CD4-positive, alpha-beta T cell treated with Interleukin-17A for 4 hours (primary cell): ENCODE measurements around the gene MOB3C.

ENCODE experiments used
- DNase-seq: peaks from one replicate; pipeline ENCODE4 v3.0.0-alpha.2; 2020; ENCODE audit warnings: mixed read lengths

MOB3C gene

DNA sequence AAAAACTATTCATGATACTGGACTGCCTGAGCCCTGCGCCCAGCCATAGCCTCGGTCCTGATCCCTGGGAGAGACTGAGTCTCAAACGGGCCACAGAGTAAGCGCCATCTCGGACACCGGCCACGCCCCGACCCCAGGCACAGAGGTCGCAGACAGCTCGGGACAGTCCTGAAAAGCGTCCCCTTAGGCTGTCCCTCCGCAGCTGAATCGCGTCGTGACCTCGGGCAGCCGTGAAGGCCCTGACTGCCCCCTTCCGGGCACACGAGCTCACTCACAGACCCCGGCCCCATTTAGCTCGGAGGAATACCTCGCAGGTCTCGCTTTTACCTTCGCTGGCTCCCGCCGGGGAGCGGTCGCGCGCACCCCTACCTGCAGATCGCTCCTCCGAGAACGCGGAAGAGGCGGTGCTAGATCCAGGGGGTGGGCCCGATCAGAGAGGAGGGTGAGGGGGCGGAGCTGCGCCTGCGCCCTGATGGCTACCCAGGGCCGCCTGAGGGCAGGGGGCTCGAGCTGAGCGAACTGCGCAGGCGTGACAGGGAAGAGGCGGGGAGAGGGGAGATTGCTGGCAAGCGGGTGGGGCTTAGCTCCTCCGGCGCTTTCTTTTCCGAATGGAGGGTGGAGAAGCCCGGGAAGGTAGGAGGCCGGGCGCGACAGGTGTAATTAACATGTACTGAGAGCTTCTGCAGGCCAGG lies 12.6 kb downstream of the MOB3C start, which contains the start of gene MKNK1:
Gene MKNK1 (minus strand): TSS at position 411 of the 692 bp plus-strand sequence. CDS start 20,941 bp downstream, outside the sequence.
- DNase-seq = peak; percentile 99

DNA sequence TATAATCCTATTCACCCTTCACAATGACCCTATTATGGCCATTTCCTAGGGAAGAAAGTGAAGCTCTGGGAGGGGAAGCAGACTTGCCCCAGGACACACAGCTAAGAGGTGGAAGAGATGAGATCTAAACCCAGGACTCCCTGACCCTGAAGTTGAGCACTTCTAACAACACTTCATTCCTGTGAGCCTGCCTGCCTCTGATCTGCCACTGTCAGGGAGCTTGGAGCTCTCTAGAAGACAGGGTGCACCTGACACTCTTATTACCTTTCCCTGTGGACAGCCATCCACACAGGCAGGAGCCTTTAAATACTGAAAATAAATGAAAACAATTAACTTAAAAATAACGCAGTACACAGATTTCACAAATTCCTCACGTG lies 13.1 kb downstream of the MOB3C start:
- peak; percentile 18 for DNase-seq

DNA sequence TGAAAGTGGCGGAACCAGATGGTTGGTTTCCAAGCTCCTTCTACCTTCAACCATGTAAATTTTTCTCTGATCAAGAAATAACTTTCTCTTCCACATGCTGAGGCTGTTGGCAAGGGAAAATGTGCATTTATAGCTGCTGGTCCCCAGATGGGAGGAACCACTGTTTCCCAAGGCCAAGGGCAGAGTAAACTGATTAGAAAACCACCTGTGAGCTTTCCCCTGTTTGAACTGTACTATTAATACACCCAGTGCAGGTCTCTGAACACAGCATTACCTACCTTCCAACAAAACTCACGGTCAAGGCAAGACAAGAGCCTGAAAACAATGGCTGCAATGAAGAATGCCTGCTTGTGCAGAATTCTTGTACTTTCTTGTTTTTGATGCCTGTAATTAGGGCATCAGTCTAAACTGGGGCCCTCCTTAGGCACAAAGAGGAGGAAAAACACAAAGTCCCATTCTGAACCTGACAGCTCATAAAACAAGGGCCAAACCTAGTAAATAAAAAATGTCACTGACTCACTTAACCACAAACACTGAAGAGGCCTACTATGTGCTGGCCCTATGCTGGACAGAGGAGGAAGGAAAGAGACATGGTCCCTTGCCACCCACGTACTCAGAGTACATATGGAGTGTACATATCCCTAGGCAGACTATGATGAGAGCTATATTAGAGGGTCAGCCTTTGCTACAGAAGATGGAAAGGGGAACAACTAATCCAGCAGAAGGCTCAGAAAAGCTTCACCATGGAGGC lies 15.2 kb downstream of the MOB3C start:
- DNase-seq = no peak

DNA sequence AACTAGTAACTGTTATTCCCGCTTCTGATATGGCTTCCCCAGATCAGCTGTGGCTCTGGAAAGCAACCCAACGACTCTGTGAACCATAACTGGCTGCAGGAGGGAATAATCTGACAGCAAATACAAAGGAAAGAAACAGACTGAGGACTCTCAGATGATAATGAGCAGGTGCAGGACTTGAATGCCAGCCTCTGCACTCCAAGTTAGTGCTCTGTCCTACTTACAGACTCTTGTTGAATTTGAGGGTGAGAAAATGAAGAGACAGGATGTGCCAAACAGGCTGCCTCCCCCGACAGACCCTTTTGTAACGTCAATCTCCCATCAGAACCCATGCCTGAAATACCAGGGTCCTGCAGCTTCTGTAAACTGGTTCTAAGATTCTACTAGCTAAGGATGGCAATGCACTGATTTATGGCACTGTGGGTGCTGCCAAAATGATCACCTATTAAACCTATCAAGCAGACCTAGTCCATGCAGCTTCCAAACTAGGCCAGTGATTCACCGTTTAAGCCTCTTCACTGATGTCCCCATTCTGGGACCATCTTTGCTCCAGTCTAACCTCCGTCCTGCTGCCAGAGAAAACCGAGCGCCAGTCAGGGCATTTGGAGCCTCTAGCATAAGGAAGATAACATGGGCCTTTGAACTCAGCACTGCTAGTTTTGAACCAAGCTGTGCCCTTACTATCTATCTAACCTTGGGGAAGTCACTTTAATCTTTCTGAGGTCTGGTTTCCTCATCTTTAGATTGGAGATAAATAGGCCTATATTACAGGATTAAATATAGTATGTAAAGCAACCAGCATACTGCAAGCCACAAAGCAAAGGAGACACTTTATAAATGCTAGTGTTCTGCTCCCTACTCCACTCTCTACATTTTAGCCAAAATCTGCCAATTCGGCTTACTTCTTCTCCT lies 17.3 kb downstream of the MOB3C start:
- no peak for DNase-seq

DNA sequence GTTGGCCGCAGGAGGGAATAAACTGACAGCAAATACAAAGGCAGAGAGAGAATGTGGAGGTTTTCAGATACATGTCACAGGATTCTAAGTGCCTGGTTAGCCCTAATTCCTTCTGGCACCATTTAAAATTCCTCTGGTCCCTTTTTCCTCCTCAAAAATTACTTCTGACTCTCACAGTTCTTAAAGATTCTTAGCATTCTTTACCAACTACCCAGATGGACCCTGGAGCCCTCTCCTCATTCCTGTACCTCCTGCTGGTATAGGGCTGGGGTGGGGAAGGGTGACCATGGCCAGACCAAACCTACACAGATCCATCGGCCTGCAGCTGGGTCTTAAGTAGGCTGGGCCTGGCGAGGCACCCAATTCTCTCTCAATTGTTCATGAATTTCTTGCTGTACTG lies 19.8 kb downstream of the MOB3C start:
- no peak for DNase-seq

DNA sequence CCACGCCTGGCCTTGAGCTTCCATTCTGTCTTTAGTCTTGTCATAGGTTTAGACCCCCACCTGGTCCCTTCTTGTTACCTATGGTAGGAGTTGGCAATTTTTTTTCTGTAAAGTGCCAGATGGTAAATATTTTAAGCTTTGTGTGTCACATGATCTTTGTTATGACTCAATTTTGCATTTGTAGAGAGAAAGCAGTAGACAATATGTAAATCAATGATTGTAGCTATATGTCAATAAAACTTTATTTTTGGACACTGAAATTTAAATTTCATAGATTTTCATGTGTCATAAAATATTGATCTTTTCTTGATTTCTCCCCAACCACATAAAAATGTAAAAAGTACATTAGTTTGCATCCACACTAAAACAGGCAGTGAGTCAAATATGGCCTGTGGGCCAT lies 20.6 kb downstream of the MOB3C start:
- DNase-seq = no peak

DNA sequence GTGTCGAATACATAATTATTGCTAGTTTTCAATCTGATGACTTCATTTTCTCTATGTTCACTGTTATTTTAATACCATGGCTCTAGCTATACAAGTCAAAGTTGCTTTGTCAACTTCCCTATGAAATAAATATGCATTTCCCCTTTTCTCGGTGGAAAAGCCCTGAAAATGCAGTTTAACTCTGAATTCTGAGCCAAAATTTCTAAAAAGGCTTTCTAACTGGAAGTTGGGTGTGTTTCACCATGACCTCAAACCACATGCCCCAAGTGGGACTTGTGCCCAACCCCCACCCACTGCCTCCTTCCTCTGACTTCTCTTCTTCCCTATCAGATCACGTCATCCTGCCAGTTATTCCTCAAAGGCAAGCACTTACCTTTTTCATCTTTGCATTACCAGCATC lies 21.5 kb downstream of the MOB3C start:
- peak; percentile 35 for DNase-seq

DNA sequence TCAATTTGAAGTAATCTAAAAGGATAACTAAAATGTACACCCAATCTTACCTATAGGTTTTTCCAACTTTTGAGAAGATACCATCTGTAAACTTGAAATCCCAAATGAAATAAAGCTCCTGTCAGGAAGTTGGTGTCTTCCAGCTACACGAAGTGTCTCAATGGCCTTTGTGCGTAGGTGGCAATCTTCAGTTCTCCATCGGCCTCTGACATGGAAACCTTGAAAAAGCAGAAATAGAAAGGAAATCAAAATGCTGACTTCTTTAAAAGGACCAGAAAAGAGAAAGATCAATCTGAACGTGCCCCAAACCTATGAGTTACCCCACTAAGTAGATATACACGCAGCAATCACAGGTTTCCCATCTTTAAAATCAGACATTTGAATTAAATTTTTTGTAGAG lies 22.5 kb downstream of the MOB3C start:
- no peak for DNase-seq

DNA sequence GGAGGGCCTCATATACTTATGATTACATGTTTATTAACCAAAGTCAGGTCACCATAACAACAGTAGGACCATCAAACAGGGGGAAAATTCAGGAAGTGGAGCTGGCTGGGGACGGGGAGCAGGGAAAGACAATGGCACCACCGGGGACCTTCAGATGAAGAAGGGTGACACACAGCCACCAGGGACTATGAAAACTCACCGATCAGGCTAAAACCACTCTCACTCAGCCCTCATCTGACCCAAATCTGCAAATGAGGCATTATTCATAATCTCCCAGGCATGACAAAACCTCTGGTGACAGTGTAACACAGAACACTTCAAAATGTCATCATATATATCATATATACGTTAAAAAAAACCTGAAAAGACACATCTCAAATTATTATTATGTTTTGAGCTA lies 23.8 kb downstream of the MOB3C start:
- no peak for DNase-seq

DNA sequence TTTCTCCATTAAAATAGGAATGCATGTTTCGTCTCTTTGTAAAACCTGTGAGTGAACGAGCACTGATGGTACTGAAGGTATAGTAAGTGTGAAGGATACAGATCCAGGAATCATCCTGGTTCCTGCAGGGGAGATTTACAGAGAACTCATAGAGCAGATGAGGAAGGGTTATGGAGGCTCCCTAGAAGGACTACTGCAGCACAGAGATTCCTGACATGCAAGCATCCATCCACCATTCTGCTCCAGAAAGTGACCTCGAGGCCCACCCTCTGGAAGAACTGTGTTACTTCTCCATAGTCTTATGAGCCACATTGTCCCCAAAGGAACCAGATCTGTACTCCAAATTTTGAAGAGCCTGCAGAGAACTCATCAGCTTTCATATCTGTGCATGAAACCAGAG lies 27.1 kb downstream of the MOB3C start:
- DNase-seq = no peak

DNA sequence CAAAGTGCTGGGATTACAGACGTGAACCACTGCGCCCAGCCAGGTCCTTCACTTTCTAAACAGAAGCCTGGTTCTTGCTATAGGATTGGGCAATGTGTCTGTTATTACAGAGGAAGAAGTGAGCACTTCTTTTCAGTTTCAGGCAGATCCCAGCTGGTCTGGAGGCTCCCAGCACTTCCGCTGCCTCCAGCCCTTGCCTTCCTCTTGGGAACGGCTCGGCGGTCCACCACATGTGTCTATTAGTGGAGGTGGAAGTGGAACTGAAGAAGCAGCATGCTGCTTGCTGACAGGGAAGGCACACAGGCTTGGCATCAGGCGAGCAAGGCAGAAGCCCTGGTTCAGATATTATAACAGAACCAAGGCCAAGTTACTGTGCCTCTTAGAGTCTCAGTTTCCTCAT lies 29.5 kb downstream of the MOB3C start:
- no peak for DNase-seq

DNA sequence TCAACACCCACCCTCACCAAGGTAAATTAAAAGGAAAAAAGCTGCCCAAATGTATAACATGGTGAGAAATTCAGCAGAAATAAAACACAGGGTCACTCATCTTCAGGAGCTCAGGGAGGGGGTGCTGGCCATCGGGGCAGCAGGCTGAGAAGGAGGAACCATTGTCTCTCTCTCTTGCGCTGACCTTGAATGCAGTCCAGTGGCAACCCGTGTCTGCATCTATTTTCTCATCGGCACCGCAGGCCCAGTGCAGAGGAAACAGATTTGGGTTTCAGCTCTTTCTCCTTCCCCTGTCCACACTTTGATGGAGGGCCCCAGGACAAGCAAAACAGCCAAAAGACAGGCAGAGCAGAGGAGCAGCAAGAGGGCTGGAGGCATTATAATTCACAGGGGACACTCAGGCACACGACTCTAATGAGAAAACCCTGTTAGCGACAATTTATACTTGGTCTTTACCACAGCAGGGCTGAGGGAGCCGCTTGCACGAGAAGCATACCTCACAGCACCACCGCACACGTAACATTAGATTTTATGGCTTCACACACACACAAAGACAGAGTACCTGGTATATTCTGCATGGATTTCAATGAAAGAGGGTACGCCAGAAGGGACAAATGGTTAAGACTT lies 31.2 kb downstream of the MOB3C start:
- DNase-seq = no peak

DNA sequence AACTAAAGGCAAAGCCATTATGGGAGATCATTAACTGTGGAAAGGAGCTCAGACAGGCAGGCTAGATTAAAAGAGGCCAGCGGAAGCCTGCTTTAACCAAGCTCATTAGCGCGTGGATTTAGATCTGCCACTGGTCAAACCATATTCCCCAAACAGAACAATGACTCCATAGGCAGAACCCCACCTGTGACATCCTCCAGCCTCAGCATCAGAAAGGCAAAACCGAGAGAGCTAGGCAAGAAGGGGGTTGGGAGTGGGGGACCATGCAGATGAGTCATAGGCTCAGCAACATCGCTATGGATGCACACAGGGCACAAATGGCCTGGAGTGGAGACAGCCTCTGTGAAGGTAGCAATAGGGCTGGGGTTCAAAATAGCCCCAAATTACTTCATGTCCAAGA lies 33.1 kb downstream of the MOB3C start:
- no peak for DNase-seq

DNA sequence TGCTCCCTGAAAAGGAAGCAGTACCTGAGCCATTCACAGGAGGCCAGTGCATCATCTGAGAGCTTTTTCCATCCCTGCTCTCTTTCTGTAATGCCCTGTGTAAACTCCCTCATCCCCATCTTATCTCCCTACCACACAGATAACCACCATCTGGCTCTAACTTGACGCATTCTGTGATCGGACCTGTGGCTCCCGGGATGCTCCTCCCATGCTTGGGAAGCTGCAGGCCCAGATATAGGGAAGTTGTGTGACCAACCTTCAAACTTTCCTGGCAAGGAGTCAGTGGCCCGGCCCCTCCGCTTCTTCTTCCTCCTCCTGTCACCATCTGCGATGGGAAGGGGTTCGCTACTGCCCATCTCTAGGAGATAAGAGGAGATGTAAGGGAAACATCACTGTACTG lies 33.6 kb downstream of the MOB3C start:
- no peak for DNase-seq

DNA sequence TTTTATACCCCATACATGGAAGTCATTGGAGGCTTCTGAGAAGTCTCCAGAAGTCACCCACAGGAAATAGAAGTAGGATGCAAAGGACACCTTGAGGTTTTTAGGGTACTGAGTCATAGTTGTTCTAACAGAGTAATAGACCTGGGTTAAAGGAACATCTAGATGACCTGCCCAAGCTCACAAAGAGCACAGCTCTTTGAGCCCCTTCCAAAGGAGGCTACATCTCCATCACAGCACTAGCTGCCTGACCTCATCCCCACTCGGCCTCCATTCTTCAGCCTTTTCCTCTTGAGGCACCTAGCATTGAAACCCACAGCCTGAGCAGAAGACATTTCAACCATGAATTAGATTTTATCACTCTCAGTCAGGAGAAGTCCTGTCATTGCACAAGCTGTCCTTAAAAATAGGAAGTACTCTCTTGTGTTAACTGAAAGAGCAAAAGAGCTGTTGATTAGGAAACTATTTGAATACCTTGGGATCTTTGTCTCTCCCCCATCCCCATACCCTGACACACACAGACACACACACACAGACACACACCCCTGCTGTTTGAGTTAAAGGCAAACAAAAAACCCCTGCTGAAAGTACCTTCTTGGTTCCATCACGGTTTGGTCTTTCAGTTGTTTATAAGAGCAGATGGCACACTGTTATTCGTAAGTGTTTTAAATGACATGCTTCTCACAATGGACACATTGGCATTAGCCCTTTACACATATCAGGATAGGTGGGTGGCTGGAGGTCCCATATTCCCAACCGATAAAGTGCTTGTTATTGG lies 34.7 kb downstream of the MOB3C start:
- no peak for DNase-seq

DNA sequence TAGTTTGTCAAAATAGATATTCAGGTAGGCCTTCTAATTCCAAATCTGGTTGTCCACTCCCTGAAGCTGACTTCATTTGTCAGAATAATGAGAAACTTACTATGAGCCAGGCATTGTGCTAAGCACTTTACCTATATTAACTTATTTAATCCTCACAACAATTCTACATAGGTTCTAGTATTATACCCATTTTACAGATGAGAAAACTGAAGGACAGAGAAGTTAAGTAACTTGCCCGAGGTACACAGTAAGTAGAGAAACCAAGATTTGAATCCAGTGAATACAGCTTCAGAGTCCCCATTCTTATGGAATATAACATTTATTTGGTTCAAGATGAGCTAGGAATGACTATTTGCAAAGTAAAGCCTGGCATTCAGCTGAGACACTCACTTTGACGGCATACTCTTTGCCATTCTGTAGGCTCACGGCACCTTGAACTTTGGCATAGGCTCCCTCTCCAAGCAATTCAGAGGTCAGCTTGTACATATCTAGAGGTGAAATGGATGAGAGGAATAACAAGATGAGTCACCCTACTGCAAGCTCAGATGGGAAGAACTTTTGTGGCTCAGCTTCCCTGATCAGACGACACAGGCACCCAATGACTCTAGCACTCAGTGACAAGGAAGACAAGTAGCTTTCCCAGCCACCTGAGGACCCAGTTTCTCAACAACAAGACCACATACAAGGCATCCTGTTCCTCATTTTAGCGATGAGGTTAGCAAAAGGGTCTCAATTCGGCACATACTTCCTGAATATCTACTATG lies 36.3 kb downstream of the MOB3C start:
- no peak for DNase-seq

DNA sequence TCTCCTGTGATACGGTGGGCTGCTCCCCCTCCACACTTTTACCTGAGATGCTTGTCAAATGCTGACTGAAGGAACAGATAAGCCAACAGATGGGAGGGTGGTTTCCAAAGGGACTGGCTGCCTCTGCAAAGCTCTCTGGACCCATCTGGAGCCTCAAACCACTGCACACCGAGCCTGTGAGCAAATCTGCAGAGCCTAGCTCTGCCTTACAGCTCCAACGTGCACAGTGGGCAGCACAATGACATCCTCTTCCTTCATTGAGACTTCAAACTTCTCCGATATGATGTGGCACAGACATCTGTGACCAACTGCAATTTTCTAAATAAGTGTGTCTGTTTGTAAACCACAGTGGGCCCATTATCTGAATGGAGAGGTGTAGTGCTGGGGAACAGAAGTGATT lies 38.9 kb downstream of the MOB3C start:
- DNase-seq = no peak

DNA sequence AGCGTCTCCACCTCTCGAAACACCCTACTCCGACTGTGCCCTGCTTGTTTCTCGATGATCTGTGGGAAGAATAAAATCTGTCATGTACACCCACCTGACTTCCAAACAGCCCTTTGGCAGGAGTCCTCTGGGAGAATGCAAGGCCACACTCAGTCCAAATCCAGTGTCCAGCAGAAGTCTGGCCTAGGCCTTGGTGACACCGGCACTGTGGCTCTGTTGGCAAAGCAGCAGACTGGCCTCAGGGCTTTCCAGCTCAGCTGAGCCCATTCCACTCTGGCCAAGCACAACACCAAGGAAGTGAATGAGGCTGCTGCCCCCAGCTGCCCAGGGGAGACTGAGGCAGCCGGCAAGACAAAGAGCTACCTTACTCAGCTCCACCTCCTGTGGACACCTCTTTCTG lies 40.0 kb downstream of the MOB3C start:
- DNase-seq = no peak

DNA sequence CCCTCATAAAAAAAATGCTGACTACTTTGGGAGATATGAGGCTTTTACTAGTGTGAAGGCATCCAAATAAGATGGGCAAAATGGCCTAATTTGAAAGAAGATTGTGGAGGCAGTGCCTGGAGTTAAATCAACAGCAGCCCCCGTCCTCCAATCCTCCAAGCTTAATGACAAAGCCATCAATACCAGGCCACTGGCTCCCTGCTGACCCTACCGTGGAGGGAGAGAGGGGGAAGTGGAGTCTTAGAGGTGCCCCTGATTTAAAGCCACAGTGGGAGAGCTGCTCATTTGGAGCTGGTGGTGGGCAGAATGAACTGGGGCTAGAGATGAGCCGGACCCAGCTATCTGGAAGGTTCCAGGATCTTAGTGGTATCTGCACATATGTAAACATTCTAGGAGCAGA lies 40.8 kb downstream of the MOB3C start:
- no peak for DNase-seq

DNA sequence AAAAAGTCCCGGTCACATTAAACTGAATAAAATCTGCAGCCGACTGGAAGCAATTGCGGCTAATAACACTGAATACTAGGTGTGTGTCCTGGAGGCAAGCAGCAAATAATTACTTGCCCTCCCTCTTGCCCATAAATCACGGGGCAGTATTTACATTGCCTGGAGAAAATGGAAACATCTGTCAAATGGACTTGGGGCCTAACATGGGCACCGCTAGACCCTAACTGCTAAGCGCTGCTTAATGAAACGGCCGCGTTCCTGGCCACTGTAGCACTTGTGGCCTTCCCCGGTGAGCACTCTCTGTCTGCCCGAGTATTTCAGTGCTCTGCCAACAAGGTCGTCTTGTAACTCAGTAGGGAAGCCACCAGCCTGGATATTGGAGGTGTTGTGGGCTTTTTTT lies 41.3 kb downstream of the MOB3C start:
- DNase-seq = no peak

DNA sequence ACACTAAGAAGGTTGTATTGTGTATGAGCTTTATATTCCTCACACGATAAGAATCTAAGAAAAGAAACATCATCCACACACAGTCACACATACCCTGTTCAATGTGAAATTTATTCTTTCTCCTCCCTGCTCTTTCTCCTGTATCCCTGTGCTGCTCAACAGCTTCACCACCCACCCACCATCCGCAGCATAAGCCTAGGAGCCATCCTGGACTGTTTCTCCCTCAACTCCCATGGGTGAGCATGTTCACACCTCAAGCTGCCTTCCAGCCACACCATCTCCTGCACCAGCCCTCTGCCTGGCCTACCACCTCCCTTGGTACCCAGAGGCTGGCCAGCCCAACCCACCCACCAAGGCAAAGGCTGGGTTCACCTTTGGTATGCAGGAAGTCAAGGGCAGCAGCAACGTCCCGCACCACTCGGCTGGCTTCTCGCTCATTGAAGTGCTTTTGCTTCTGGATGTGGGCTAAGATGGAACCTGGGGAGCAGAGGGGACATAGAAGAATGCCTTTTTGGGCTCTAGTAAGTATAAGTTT lies 44.9 kb downstream of the MOB3C start:
- DNase-seq = no peak
